Cortex of kidney (tissue), 1 donor: ENCODE measurements around the gene CGB1.
A peak's percentile ranks its signal among the peaks of the same experiment; 100 is the strongest.

Experiments used
- DNase-seq: peaks from one replicate; lab custom pipeline; 2025; lab: John Stamatoyannopoulos, UW

The CGB1 gene

GRCh38 chr19:48994035-48994386, 42.7 kb downstream of the CGB1 start:
- no peak for DNase-seq

- peak; percentile 94 for DNase-seq
These were observed 43.3 kb downstream of the CGB1 start, which contains the start of the genes GYS1 and RUVBL2 for GRCh38 chr19:48993175-48994034. GYS1 (minus strand) TSS chr19:48993309; CDS start chr19:48993112, 197 bp downstream. RUVBL2 (plus strand) TSS chr19:48993887; CDS start chr19:48993912, 25 bp downstream.

GRCh38 chr19:48992581-48993174, 44.0 kb downstream of the CGB1 start:
- DNase-seq, result no peak

- DNase-seq, result no peak
These were observed 44.7 kb downstream of the CGB1 start for GRCh38 chr19:48991873-48992580.

- no peak for DNase-seq
These were observed 45.6 kb downstream of the CGB1 start for GRCh38 chr19:48991011-48991609.

GRCh38 chr19:48990400-48990799, 46.3 kb downstream of the CGB1 start:
- DNase-seq, result no peak

GRCh38 chr19:48989701-48990291, 46.9 kb downstream of the CGB1 start:
- DNase-seq, result no peak

- no peak for DNase-seq
These were observed 47.8 kb downstream of the CGB1 start for GRCh38 chr19:48988860-48989259.

- no peak for DNase-seq
These were observed 48.4 kb downstream of the CGB1 start for GRCh38 chr19:48988286-48988685.

- no peak for DNase-seq
These were observed 49.4 kb downstream of the CGB1 start for GRCh38 chr19:48987323-48987722.

- DNase-seq, result no peak
These were observed 50.5 kb downstream of the CGB1 start for GRCh38 chr19:48986211-48986610.

GRCh38 chr19:48985711-48986110, 51.0 kb downstream of the CGB1 start:
- DNase-seq, result no peak
